Gastroesophageal sphincter (tissue), 4 donors: ENCODE data around the gene ARMC8. TPM values are rescaled to one million over a fixed set of nuclear protein-coding genes. Genes with fewer than 3 reads are reported as not detected.

Source experiments
- ATAC-seq: fragments of 150-250 bp; one replicate; pipeline ENCODE4 v1.9.1; 2016; ENCODE audit warnings: mild to moderate bottlenecking, moderate library complexity
- H3K27ac ChIP-seq, 4 donors: fragments of 200-600 bp; sonication (generic) in 3 of 4; 1 replicate in 3 of 4; 2 replicates in 1 of 4; pipeline ENCODE4 v1.5.1; 2016 to 2019
- H3K27me3 ChIP-seq: fragments of 200-600 bp; sonication (generic); one replicate; pipeline ENCODE4 v1.5.1; 2019
- H3K36me3 ChIP-seq, 2 donors: fragments of 200-600 bp; sonication (generic); one replicate each; pipeline ENCODE4 v1.5.1; 2019; ENCODE audit warnings: control low read depth in 1 of 2
- H3K4me1 ChIP-seq, 3 donors: fragments of 200-600 bp; sonication (generic); 1 replicate in 2 of 3; 2 replicates in 1 of 3; pipeline ENCODE4 v1.5.1; 2016 to 2019; ENCODE audit warnings: control low read depth in 2 of 3
- H3K4me3 ChIP-seq, 2 donors: fragments of 200-600 bp; sonication (generic); one replicate each; pipeline ENCODE4 v1.5.1; 2019; ENCODE audit warnings: mild to moderate bottlenecking in 1 of 2, moderate library complexity in 1 of 2
- H3K9me3 ChIP-seq, 3 donors: fragments of 200-600 bp; sonication (generic); one replicate each; pipeline ENCODE4 v1.5.1; 2017 to 2019; ENCODE audit warnings: control low read depth in 2 of 3
- EP300 ChIP-seq: sonication (generic); formaldehyde crosslinking; IDR thresholded peaks from one replicate; pipeline ENCODE4 v1.6.1; 2017; ENCODE audit warnings: antibody characterized with exemption, mild to moderate bottlenecking
- POLR2A ChIP-seq, 2 donors: fragments of 450-650 bp; IDR thresholded peaks; one replicate each; pipeline ENCODE4 v1.6.1; 2017; ENCODE audit warnings: antibody characterized with exemption in 2 of 2, mild to moderate bottlenecking in 2 of 2, moderate library complexity in 1 of 2
- POLR2AphosphoS5 ChIP-seq: sonication (generic); formaldehyde crosslinking; IDR thresholded peaks from one replicate; pipeline ENCODE4 v1.6.1; 2017; ENCODE audit warnings: antibody characterized with exemption
- WGBS, 2 donors: methylation state at CpG; one replicate each; pipeline ENCODE4 v1.1.5; 2018; ENCODE audit warnings: low coverage in 1 of 2; 5-methylcytosine and 5-hydroxymethylcytosine counted together
- total RNA-seq, 4 donors: library from RNA; depleted of rRNA; stranded (reverse); fragments of >200 nt; gene quantifications; one replicate each; pipeline ENCODE4 v1.1.0, GENCODE V29; 2016
- TF ChIP-seq, protein P1 (sequence below), 4 experiments: fragments of 200-600 bp in 2 of 4; fragments of 450-650 bp in 2 of 4; sonication (generic) in 1 of 4; IDR thresholded peaks; one replicate each; pipeline ENCODE4 v1.5.1; 2017 to 2019; ENCODE audit warnings: antibody characterized with exemption in 4 of 4, mild to moderate bottlenecking in 2 of 4, moderate library complexity in 2 of 4

The ARMC8 gene
- total RNA-seq, 4 donors from 2014 or later = 76.0 to 102 (median 91.6) TPM

DNA sequence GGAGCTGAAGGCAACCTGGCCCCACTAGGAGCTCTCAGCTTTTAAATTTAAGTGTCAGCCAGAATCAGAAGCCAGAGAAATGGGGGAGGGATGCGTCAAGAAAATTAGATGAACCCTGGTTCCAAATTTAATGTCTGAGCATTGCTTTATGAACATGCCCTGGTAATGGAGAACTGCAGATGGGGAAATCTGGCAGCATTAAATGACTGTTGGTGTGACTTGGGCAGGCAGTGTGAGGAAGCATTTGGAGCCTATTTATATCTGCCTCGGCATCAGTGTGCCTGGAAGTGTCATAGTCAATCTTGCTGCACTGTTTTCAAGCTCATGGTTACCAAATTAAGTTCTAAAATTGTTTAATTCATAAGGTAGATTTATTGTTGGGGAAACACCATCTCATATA lies 113.5 kb downstream of the ARMC8 start:
- H3K9me3 ChIP-seq = no peaks in the 10 kb centered on the region
- no peaks in the 10 kb centered on the region for H3K4me1 ChIP-seq
- no peak for ATAC-seq
- H3K36me3 ChIP-seq = peaks cover 0 to 39% of the 10 kb centered on the region in 2 donors
- WGBS, 2 donors = 66 to 80% methylated on average over 2 of the region's 2 CpGs
- TF ChIP-seq EP300 = no peak
- TF ChIP-seq POLR2AphosphoS5 = no peak
- TF ChIP-seq POLR2A (IDR thresholded peaks at IDR 0.05) = no peak
- TF ChIP-seq, protein P1, sequence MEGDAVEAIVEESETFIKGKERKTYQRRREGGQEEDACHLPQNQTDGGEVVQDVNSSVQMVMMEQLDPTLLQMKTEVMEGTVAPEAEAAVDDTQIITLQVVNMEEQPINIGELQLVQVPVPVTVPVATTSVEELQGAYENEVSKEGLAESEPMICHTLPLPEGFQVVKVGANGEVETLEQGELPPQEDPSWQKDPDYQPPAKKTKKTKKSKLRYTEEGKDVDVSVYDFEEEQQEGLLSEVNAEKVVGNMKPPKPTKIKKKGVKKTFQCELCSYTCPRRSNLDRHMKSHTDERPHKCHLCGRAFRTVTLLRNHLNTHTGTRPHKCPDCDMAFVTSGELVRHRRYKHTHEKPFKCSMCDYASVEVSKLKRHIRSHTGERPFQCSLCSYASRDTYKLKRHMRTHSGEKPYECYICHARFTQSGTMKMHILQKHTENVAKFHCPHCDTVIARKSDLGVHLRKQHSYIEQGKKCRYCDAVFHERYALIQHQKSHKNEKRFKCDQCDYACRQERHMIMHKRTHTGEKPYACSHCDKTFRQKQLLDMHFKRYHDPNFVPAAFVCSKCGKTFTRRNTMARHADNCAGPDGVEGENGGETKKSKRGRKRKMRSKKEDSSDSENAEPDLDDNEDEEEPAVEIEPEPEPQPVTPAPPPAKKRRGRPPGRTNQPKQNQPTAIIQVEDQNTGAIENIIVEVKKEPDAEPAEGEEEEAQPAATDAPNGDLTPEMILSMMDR (IDR thresholded peaks at IDR 0.05) = no peak
- H3K27me3 ChIP-seq = no peaks in the 10 kb centered on the region
- no peak overlapping the region for H3K4me3 ChIP-seq
- no peak overlapping the region for H3K27ac ChIP-seq

DNA sequence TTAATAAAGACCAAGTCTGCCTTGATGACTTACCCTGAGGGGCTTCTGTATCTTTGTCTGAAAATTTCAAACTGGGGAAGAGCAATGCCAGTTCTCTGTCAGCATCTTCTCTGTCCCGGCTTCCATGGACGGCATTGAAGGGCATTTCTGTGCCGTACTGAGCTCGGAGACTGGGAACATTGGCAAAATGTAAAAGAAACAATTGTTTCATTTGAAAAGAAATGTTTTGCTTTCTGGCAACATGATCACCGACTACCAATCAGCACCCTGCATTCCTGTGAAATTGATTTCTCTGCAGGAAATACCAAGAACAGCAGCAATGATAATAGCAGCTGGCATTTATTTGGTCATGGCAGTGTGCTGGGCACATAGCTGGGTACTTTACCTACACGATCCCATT lies 116.4 kb downstream of the ARMC8 start:
- Histone ChIP-seq H3K27me3 (no peaks in the 10 kb centered on the region), H3K4me1 (no peaks in the 10 kb centered on the region), H3K4me3 (no peak overlapping the region), H3K9me3 (peaks cover 0 to 8% (median 0%) of the 10 kb centered on the region in 3 donors), H3K27ac (no peak overlapping the region), H3K36me3 (peaks cover 0 to 11% of the 10 kb centered on the region in 2 donors)
- TF ChIP-seq, protein P1 (IDR thresholded peaks at IDR 0.05) = no peak
- TF ChIP-seq POLR2A (IDR thresholded peaks at IDR 0.05) (no peak), EP300 (no peak), POLR2AphosphoS5 (no peak)
- no peak for ATAC-seq
- WGBS, 2 donors = 79 to 83% methylated on average over 4 to 6 of the region's 6 CpGs

DNA sequence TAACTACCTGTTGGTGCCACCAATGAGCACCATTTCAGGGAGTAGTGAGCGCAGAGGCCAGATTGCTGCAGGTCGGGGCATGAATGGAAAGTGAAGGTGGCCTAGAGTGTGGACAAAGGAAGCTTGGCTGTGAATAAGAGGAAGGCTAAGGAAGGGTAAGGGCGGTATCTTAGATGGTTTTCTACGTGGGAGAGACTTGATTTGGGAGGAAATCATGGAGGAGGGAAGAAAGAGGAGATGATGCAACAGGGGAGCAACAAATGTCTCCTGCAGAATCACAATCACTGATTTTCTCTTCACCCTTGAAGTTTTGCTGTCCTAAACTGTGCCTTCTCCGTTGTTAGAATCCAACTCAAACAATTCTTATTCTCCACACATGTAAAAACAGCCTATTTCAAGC lies 120.8 kb downstream of the ARMC8 start:
- no peak for ATAC-seq
- Histone ChIP-seq H3K9me3 (peaks cover 0 to 25% (median 0%) of the 10 kb centered on the region in 3 donors), H3K27me3 (no peaks in the 10 kb centered on the region), H3K4me3 (no peak overlapping the region), H3K27ac (no peak overlapping the region), H3K4me1 (no peaks in the 10 kb centered on the region), H3K36me3 (no peaks in the 10 kb centered on the region)
- TF ChIP-seq, protein P1 (IDR thresholded peaks at IDR 0.05) = no peak
- TF ChIP-seq POLR2AphosphoS5 = no peak
- TF ChIP-seq EP300 = no peak
- TF ChIP-seq POLR2A (IDR thresholded peaks at IDR 0.05) = no peak
- WGBS, 2 donors = 81 to 88% methylated on average over 2 to 5 of the region's 5 CpGs

DNA sequence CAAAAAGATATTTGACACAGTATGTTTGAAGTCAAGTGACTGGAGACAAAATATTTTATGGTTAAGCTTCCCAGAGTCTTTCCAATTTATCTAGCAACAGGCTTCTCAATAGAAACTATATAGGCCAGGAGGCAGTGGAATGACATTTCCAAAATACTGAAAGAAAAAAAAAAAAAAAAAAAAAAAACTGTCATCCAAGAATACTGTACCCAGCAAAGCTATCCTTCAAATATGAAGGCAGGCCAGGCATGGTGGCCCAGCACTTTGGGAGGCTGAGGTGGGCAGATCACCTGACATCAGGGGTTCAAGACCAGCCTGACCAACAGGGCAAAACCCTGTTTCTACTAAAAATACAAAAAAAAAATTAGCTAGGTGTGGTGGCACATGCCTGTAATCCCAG lies 121.7 kb downstream of the ARMC8 start:
- H3K36me3 ChIP-seq = no peaks in the 10 kb centered on the region
- peaks cover 0 to 25% (median 0%) of the 10 kb centered on the region in 3 donors for H3K9me3 ChIP-seq
- H3K4me1 ChIP-seq = no peaks in the 10 kb centered on the region
- no peak for ATAC-seq
- TF ChIP-seq, protein P1 (IDR thresholded peaks at IDR 0.05) = no peak
- TF ChIP-seq POLR2A (IDR thresholded peaks at IDR 0.05) = no peak
- TF ChIP-seq EP300 = no peak
- TF ChIP-seq POLR2AphosphoS5 = no peak
- no peaks in the 10 kb centered on the region for H3K27me3 ChIP-seq
- no peak overlapping the region for H3K27ac ChIP-seq
- no peak overlapping the region for H3K4me3 ChIP-seq

DNA sequence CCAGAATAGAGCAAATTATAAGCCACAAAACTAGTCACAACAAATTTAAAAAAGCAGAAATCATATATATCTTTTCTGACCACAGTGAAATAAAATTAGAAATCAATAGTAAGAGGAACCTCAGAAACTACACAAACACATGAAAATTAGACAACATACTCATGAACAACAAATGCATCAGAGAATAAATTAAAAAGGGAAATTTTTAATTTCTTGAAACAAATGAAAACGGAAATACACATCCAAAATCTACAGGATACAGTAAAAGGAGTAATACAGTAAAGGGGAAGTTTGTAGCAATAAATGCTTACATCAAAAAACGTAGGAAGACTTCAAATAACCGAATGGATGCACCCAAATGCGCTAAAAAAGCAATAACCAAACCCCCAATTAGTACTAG lies 123.4 kb downstream of the ARMC8 start:
- no peaks in the 10 kb centered on the region for H3K36me3 ChIP-seq
- peaks cover 0 to 25% (median 0%) of the 10 kb centered on the region in 3 donors for H3K9me3 ChIP-seq
- H3K4me1 ChIP-seq = no peaks in the 10 kb centered on the region
- WGBS, 2 donors = 73 to 80% methylated on average over 2 to 4 of the region's 4 CpGs
- no peak for TF ChIP-seq EP300
- no peak for TF ChIP-seq POLR2A (IDR thresholded peaks at IDR 0.05)
- TF ChIP-seq, protein P1 (IDR thresholded peaks at IDR 0.05) = no peak
- no peak for TF ChIP-seq POLR2AphosphoS5
- H3K4me3 ChIP-seq = no peak overlapping the region
- H3K27ac ChIP-seq = no peak overlapping the region
- H3K27me3 ChIP-seq = no peaks in the 10 kb centered on the region
- ATAC-seq = no peak
